AML-193 (cell line): Measurements from ENCODE around the gene PHTF1.
A peak's percentile ranks its signal among the peaks of the same experiment; 100 is the strongest.
"Not testable (repeated sequence)": the region's sequence is repeated elsewhere in the genome, so short reads cannot be mapped to it uniquely, and the experiment has no call there.

Experiments used
- DNase-seq, 2 experiments: peaks; one replicate each; lab custom pipeline; 2025; lab: John Stamatoyannopoulos, UW

Gene PHTF1

DNA sequence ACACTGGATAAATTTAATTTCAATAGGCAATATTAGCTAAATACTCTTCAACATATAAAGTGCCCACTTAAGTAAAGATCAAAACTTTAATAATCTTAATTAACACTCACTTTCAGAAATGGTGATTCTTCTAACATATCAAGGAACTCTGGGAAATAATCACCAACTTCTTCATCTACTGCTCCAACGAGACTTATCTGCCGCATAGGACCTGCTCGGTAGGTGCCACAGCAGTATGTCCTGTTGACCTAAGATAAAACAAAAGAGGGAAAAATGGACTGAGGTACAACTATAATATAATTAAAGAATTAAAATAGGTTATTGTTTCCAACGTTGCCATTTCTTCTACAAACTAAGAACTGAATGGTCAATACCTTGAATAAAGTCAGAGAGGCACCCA lies 18.3 kb upstream of the PHTF1 start:
- no peak for DNase-seq

DNA sequence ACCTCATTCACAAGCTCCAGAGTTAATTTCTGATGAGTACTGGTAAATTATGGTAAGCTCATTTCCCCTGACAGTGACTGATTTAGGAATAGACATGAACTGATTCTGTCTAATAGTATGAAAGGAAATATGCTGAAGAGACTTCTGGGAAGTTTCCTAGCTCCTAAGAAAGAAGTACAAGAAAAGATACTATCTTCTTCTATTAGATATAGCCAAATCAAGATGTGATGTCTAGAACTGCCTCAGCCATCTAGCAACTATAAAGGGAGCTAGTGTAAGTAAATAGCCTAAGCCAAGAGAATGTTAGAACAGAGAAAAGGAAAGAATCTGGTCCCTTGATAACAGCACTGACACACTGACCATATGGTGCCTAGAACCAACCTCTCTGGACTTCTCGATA lies 10.7 kb upstream of the PHTF1 start:
- DNase-seq, result no peak

DNA sequence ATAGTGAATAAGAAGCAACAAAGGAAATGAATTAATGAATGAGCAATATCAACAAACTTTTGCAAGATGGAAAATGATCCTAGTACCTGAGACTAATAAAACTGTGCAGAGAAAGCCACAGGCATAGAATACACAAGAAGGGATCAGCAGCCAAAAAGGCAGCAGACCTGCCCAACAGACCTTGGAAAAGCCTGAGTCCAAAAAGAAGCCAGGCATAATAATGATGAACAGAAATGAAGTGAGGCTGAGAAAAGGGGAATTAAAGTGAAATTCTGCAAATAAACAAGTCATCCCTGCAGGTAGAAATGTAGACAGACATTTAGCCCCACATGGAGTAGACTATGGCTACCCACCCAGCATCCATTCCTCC lies 10.3 kb upstream of the PHTF1 start:
- DNase-seq, result no peak

DNA sequence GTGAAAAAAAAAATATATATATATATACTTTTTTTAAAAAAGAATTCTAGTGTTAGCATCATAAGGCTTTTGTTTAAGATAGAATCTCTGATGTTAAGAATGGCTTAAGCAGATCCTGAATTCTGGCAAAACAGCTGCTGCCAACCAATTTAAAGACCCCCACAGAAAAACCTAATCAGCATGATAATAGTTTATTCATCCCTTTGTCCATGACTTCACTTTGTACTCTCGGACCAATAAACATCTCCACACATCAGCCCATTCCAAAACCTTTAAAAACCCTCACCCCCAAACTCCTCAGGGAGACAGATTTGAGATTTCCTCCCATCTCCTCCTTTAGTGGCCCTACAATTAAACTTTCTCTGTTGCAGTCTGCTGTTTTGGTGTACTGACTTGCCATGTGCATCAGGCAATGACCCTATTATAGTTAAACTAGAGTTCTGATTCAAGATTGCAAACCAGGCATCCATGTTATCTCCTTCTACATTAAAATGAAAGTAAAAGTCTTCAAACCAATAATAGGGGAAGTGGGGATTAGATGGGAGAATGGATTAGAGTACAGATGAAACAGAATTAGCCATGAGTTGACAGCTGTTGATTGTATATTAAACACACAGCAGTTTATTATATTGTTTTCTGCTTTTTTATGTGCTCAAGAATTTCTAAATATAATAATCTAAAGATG lies 9.8 kb upstream of the PHTF1 start:
- DNase-seq, result peak; percentile 12 to 13

DNA sequence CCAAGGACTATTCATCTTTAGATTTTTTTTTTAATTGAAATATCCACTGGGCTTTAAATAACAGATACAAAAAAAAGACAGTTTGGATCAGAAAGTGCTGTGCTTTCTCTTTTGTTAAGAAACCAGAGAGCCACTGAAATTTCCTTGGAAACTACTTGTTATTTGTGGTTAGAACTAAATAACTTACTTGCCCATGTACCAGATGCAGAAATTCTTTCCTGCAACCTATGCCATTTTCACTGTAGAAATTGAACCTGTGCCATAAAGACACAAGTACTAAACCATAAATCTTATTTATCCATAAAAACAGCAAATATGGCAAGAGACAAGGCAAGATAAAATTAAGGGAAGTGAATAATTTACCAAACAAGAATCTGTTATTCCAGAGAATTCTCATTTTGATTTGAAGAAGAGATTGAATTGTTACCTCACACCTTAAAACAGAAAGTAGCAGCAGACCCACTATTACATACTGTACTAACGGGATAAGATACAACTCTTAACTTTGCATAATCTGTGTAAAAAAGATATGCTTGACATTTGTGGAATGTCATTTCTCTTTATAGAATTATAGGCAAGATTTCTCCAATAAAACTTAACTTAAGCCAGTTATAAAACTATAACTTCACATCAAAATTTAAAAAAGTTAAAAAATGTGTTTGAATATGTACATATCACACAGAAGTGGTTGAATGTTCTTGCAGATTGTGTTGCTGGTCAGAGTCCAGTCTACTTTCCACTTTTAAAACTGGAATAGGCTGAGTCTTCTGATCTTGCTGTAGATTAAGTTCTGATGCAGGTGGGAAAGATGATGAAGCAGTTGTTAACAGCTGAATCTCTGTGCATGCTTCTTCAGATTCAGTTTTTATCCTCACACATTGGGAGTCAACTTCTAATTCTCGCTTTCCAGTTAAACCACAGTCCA lies 6.3 kb upstream of the PHTF1 start:
- DNase-seq, result no peak

DNA sequence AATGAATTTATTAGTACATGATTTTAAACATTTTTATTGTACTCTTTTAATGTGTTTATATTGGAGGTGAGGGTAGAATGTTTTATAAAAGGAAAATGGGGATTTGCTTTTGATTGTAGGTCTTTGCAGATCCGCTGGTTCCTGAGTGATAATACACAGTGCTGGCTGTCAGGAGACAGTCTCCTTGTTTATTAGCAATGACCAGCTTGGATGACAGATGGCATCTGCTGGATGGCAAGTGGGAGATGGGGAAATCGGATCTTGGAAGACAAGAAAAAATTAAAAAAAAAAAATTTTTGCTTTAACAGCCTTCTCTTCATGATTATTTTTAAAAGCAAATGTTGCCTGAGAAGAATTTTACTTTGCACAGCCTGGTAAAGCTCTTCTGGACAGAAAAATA lies 4.4 kb upstream of the PHTF1 start:
- no peak for DNase-seq

DNA sequence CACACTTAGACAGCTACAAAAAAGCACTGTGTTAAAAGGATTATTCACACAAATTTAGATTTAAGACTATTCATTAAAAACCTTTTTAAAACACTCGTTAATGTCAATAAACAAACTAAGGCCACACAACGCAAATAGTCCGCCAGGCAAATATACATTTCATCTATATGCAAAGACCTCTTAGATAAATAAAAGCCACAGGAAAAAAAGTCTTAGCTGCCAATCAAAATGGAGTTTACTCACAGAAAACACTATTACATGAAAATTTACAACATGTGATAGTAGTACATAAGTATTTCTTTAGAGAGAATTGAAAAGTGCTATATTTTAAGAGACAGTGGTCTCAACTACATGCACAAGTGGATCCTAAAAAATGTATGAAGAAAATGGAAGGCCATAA lies 2.7 kb upstream of the PHTF1 start:
- DNase-seq, result no peak

DNA sequence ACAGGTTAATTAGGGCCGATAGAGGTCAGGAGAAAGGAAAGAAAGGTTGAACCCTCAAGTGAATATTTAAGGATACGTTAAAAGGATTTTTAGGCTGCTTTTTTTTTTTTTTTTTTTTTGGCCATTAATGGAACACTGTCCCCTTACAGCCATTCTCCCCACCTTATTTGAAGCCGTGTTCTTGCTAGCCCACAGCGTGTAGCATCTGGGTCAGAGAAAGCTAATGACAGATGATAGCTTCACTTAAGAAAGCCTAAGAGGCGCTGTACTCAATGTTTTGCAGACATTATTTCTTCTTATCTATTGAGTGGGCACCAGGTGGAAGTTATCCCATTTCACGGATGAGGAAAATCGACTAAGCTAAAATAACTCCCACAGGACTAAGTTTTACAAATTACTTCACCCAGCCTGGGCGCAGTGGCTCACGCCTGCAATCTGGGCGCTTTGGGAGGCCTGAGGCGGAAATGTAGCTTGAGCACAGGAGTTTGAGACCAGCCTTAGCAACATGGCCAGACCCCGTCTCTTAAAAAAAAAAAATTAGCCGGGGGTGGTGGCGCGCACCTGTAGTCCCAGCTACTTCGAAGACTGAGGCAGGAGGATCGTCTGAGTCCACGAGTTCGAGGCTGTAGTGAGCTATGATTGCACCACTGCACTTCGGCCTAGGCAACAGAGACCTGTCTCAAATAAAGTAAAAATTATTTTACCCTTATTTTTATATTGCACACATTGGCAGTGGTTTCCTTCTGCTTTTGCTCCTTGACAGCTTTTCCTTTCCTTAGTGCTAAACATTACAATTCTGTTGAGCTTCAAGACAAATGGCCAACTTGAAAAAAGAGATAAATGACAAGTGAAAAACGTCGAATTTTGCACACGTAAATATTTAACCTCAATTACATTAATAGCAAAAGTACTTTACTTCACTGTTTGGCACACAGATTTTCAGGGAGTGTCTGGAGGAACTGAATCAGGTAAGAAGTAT lies 1.1 kb upstream of the PHTF1 start:
- DNase-seq, result no peak

DNA sequence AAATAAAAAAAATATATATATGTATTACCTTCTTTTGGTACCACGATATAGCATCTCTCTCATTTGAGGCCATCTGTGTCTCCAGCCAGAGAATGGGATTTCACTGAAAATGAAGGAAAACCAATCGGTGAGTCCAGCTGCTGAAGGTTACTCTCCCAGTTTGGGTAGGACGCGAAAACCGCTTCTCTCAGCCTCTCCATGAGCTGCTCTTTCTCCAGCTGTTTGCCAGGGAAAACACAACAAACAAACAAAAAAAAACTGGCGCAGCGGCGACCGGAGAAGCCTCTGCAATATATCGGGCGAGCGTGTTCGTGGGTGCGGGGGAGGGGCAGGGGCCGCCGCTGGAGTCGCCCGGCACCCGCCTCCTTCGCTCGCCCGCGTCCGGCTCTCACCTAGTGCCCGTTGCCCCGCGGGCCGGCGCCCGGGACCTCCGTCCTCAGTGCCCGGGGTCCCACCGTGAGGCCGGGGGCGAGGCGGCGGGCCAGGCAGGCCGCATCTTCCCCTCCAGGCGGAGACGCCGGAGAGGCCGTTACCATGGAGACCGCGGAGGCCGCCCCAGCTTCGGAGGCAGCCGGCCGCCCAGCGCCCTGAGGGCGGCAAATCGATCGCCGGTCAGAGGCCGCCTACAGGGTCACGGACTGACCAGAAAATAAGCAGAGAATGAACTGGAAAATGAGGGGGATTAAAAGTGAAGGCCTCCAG lies 504 bp downstream of the PHTF1 start:
- peak; percentile 44 to 47 for DNase-seq

DNA sequence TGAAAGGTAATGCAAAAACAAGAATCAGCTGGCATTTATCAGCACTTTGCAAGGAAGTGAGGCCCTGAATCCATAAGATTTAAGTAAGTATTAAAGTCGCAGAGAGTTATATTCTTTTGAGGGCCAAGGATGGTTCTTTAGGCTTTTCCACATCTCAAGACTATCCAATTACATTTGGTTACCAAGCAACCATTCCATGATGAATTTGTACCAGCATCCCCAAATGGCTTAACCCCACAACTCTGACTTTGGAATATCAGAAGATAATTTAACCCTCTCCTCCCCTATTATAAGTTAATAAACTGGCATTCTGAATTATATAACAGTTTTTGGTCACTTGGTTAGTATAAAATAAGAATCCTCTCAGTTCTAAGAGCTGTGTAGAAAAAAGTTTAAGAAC lies 2.8 kb downstream of the PHTF1 start:
- DNase-seq, result no peak

DNA sequence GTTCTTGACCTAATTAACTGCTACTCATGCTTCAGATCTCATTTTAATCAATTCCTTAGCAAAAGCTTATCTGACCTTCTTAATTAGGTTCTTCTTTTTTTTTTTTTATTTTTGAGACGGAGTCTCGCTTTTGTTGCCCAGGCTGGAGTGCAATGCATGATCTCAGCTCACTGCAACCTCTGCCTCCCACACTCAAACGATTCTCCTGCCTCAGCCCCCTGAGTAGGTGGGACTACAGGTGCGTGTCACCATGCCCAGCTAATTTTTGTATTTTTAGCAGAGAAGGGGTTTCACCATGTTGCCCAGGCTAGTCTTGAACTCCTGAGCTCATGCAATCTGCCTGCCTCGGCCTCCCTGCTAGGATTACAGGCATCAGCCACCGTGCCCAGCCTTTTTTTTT lies 6.0 kb downstream of the PHTF1 start:
- DNase-seq, result not testable (repeated sequence)

DNA sequence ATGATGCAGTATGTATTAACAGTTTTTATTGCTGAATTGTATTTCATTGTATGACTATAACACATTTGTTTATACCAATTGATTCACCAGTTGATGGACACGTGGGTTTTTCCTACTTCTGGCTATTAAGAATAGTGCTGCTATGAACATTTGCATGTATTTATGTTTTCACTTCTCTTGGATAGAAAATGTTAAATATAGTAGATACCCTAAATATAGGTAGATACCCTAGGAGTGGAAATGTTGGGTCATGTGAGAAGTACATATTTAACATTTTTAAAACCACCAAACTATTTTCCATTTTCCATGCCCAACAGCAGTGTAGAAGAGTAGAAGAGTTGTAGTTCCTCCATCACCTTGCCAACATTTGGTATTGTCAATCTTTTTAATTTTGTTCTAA lies 7.8 kb downstream of the PHTF1 start:
- no peak for DNase-seq

DNA sequence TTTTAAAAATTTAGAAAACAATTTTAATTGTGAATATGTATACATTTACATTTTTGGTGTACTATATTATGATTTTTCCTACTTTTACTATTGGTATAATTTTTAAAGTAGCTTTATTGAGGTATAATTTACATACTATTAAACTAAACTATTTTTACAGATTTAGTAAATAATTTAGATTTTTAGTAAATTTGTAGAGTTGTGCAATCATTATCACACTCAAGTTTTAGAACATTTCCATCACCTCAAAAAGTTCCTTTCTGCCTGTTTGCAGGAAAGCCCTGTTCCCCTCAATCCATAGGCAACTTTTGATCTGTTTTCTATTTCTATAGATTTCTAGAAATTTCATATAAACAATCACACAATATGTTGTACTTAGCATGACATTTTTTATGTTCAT lies 8.2 kb downstream of the PHTF1 start:
- DNase-seq, result no peak

DNA sequence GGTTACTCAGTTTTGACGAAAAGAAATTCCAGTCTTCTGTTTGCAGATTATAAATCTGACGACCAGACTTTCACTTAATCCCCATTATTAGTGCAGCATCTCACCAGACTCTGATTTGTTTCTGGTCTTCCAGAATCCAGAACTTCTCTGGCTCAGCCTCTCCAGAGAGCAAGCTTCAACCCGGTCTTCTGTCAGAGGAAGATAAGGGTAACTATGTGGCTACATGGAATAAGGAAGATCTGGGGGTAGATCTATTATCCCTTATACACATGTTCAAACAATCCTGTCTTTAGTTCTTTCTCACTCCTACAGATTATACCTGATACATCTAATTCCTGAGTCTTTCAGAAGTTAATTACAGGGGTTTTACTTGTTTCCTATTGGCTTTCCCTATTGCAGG lies 9.9 kb downstream of the PHTF1 start:
- no peak for DNase-seq

DNA sequence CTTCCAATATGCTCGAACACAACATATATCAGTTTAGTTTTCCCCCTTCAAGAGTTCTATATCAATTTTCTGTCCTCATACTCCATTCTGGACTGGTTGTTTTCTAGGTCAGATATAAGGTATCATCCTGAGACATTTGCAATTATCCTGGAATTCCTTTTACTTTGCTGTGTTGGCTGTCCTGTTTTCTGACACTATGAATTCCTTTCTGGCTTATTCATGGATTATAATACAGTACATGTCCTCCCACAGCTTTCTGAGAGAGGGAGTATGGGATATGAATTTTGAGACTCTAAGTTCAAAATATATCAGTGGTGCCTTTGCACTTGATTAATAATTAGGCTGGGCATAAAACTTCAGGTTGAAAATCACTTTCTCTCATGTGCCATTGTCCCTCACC lies 11.9 kb downstream of the PHTF1 start:
- DNase-seq, result no peak

DNA sequence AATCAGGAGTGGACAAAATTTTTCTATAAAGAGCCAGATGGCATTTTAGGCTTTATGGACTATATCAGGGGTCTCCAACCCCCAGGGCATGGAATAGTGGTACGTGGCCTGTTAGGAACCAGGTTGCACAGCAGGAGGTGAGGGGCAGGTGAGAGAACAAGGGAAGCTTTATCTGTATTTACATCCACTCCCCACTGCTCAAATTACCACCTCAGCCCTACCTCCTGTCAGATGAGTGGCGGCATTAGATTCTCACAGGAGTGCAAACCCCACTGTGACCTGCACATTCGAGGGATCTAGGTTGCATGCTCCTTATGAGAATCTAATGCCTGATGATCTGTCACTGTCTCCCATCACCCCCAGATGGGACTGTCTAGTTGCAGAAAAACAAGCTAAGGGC lies 13.9 kb downstream of the PHTF1 start:
- DNase-seq, result no peak

DNA sequence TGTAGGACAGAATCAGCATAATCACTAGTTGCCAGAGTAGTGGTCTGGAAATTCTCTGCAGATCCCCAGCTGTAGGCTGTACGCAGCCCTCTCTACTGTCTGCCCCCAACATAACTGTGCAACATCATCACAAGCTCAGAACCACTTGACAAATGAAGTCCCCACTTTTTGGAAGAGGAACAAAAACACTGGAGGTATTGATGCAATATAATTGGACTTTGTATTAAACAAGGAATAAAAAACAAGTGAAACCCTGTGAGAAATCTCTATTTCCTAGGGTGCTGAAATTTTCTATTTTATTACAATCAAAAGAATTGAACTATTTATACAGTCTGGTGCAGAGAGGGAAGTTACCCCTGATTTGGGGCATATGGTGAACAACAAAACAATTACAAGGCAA lies 15.2 kb downstream of the PHTF1 start:
- no peak for DNase-seq

DNA sequence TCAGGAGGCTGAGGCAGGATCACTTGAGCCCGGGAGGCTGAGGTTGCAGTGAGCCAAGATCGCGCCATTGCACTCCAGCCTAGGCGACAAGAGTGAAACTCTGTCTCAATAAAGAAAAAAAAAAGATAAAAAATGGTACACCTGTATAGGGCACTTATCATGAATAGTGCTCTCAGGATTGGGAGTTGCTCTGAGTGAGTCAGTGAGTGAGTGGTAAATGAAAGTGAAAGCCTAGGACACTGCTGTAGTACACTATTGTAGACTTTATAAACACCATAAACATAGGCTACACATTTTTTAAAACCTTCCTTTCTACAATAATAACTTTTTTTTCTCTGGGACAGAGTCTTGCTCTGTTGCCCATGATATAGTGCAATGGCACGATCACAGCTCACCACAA lies 16.8 kb downstream of the PHTF1 start:
- DNase-seq, result no peak

DNA sequence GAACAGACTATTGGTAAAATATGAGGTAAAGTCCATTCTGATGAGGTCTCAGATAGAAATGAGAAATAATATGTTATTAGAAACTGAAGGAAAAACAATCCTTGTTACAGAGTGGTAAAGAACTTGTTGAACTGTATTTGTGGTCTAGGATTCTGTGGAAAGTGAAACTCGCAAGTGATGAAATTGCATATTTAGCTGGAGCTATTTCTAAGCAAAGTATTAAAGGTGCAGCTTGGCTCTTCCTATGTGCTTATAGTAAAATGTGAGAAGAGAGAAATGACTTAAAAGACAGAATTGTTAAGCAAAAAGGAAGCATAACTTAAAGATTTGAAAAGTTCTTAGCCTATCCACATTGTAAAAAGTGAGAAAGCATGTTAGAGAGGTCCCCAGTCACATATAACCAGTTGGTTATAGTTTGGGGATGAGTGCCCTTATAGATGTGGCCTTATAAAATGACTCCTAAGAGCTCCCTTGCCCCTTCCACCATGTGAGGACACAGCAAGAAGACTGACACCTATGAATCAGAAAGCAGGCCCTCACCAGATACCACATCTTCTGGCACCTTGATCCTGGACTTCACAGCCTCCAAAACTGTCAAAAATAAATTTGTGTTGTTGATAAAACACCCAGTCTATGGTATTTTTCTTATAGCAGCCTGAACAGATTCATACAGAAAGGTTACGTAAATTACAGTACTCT lies 24.8 kb downstream of the PHTF1 start:
- DNase-seq, result no peak

DNA sequence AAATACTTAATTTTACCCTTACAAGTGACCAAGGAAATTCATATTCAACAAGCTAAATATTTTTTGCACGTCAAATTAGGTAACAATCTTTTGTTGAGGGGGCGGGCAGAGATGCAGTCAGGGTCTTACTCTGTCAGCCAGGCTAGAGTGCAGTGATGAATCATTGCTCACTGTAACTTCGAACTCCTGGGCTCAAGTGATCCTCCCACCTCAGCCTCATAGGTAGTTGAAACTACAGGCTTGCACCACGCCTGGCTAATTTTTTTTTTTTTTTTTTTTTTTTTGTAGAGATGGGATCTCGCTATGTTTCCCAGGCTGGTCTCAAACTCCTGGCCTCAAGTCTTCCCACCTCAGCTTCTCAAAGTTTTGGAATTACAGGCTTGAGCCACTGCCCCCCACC lies 26.5 kb downstream of the PHTF1 start:
- DNase-seq, result no peak

DNA sequence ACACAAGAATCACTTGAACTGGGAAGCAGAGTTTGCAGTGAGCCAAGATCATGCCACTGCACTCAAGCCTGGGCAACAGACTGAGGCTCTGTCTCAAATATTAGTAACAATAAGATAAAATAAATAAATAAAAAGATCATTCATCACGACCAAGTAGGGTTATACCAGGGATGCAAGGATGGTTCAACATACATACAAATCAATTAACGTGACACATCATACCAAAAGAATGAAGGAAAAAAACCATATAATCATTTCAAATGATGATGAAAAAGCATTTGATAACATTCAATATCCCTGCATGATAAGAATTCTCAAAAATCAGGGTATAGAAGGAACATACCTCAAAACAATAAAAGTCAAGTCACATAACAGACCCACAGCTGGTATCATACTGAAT lies 38.3 kb downstream of the PHTF1 start:
- DNase-seq, result no peak
